Omental fat pad (tissue), 4 donors: ENCODE measurements around the gene ELF3. TPM values are rescaled to one million over a fixed set of nuclear protein-coding genes. Genes with fewer than 3 reads are reported as not detected.
"Not testable (repeated sequence)": the region's sequence is repeated elsewhere in the genome, so short reads cannot be mapped to it uniquely, and the experiment has no call there.

ENCODE experiments used
- ATAC-seq: fragments of 150-250 bp; one replicate; pipeline ENCODE4 v1.9.1; 2016; ENCODE audit warnings: mild to moderate bottlenecking, moderate library complexity; ENCODE audit not compliant: low FRiP score
- DNase-seq: peaks from one replicate; pipeline ENCODE4 v3.0.0-alpha.2; 2019; ENCODE audit warnings: low spot score
- total RNA-seq, 4 donors: library from RNA; depleted of rRNA; stranded (reverse); fragments of >200 nt; gene quantifications; one replicate each; pipeline ENCODE4 v1.1.0, GENCODE V29; 2016
- TF ChIP-seq, protein P1 (sequence below), 3 donors: fragments of 450-650 bp; IDR thresholded peaks; one replicate each; pipeline ENCODE4 v1.5.1; 2016 to 2017; ENCODE audit warnings: antibody characterized with exemption in 3 of 3, mild to moderate bottlenecking in 3 of 3, moderate library complexity in 2 of 3

ELF3 gene
- total RNA-seq, 4 donors from 2014 or later: 0.47 to 23.0 (median 1.8) TPM

DNA sequence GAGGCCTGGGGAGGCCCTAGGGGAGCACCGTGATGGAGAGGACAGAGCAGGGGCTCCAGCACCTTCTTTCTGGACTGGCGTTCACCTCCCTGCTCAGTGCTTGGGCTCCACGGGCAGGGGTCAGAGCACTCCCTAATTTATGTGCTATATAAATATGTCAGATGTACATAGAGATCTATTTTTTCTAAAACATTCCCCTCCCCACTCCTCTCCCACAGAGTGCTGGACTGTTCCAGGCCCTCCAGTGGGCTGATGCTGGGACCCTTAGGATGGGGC is 5.2 kb downstream of the ELF3 start:
- no peak for ATAC-seq
- TF ChIP-seq, protein P1, sequence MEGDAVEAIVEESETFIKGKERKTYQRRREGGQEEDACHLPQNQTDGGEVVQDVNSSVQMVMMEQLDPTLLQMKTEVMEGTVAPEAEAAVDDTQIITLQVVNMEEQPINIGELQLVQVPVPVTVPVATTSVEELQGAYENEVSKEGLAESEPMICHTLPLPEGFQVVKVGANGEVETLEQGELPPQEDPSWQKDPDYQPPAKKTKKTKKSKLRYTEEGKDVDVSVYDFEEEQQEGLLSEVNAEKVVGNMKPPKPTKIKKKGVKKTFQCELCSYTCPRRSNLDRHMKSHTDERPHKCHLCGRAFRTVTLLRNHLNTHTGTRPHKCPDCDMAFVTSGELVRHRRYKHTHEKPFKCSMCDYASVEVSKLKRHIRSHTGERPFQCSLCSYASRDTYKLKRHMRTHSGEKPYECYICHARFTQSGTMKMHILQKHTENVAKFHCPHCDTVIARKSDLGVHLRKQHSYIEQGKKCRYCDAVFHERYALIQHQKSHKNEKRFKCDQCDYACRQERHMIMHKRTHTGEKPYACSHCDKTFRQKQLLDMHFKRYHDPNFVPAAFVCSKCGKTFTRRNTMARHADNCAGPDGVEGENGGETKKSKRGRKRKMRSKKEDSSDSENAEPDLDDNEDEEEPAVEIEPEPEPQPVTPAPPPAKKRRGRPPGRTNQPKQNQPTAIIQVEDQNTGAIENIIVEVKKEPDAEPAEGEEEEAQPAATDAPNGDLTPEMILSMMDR (IDR thresholded peaks at IDR 0.05): no peak
- DNase-seq: no peak

DNA sequence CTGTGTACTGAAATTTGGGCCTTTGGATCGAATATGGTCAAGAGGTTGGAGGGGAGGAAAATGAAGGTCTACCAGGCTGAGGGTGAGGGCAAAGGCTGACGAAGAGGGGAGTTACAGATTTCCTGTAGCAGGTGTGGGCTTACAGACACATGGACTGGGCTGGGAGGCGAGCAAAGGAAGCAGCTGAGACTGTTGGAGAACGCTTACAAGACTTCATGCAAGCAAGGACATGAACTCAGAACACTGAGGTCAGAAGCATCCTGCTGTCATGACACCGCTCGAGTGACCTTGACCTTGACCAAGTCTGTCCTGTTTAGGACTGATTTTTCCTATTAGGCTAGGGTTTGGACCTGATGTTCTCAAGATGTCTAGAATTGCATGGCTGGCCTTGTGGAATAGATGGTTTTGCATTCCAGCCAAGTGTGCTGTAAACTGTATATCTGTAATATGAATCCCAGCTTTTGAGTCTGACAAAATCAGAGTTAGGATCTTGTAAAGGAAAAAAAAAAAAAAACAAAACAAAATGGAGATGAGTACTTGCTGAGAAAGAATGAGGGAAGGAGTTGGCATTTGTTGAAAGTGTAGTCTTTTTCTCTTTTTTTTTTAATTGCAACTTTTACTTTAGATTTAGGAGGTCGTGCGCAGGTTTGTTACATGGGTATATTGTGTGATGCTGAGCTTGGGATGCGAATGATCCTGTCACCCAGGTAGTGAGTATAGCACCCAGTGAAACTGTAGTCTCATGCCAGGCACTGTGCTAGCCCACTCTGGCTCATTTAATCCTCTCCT is 5.8 kb downstream of the ELF3 start:
- DNase-seq: no peak
- ATAC-seq: no peak
- TF ChIP-seq, protein P1 (IDR thresholded peaks at IDR 0.05): no peak

DNA sequence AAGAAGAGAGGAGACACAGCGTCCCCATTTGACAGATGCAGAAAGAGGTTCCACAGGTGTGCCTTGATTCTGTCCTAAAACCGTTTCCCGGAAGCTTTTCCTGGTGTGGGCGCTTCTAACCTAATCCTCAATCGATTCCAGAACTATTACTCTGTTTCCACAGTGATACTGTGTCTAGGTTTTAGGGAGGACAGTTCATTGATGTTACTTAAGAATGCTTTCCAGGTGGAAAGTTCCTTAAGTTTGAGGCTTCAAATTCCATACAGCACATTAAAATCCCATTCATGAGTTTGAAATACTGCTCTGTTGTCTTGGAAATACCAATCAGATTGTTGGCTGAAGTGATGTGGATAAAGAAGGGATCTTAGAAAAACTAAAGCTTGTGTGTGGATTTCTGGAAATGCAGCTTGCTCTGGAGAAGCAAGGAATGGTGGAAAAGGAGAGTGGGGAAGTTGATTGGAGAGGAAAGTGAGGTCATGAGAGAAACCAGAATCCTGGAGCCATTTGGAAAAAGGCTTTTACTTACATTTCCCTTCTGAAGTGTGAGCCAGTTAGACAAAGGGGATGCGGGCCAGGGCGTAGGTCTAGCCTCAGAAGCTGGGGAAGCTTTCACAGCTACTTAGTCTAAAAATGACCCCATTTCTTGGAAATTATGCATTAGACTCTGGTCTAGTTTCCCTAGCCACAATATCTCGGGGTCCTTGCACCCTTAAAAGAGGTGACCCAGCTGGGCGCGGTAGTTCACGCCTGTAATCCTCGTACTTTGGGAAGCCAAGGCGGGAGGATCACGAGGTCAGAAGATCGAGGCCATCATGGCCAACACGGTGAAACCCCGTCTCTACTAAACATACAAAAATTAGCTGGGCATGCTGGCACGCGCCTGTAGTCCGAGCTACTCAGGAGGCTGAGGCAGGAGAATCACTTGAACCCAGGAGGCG is 6.7 kb downstream of the ELF3 start:
- no peak for ATAC-seq
- DNase-seq: no peak
- TF ChIP-seq, protein P1 (IDR thresholded peaks at IDR 0.05): no peak

DNA sequence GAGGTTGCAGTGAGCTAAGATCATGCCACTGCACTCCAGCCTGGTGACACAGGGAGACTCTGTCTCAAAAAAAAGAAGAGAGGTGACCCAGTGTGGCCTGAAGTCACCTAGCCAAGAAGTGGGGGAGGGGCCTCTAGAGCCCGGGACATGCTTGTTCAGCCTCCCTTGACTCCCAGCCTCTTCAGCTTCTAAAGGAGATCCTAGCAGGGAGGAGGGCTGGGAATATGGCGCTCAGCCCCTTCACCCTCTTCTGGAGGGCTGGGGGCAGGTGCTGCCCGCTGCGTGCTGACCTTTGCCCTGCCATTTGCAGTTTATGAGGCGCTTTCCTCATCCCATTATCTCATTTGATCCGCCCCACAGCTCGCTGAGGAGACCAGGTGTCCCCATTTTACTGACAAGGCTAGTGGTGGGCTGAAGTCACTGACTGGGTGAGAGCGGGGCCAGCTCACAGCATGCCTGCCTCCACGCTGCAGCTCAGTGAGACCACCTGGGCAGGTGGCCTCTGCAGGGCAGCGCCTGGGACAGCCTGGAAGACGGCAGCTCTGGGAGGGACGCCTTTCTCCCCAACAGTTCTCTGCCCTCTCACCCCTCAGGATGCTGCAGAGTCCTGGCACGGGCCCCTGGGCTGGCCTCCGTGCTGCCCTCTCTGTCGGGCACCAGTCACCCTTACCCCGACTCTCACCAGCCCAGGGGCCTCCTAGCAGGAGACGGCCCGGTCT is 7.5 kb downstream of the ELF3 start:
- DNase-seq (no peak), ATAC-seq (no peak)
- TF ChIP-seq, protein P1 (IDR thresholded peaks at IDR 0.05): no peak

DNA sequence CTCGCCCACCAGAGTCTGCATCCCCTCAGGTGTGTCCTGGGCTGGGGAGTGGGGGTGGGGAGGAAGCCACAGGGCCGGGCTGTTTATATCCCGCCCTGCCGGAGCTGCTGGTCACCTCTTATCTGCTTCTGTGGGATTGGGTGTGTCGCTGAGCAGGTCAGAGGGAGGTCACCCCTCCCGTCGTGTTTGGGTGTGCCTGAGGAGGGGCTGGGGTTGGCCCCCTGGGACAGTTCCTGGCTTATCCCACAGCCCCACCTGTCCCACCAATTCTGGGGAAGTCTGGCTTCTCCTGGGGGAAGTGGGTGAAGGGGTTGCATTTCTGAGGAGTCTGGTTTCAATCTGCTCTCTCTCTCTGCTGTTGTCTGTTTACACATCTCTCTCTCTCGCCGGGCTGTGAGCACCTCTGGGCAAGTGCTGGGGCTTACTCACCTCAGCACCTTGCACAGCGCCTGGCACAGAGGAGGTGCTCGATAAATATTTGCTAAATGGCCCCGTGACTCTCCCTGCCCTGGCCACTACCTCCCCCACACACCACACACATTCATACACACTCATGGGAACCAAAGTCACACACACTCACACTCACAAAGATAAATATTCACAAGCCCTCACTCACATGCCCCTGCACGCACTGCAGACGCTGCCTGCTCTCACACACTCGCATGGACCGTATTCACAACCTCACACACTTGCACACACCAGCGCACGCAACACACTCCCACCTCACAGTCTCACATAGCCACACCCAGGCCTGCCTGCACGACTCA is 8.3 kb downstream of the ELF3 start:
- ATAC-seq (no peak), DNase-seq (no peak)
- TF ChIP-seq, protein P1 (IDR thresholded peaks at IDR 0.05): no peak

DNA sequence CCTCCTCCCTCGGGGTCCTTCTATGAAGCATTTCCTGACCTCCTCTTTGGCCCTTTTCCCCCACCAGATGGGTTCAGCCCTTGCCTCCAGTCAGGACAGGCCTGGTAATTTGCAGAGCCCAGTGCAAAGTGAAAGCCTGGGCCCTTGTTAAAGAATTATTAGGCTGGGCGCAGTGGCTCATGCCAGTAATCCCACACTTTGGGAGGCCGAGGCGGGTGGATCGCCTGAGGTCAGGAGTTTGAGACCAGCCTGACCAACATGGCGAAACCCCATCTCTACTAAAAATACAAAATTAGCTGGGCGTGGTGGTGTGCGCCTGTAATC is 8.8 kb downstream of the ELF3 start:
- not testable (repeated sequence) for ATAC-seq, DNase-seq
